ENCODE measurements around the gene ZAR1L.

GRCh38 chr13:32309312-32310133 is 5.6 kb downstream of the ZAR1L start:
- no peak for TF ChIP-seq THRB (CRISPR knock-in tag; conservative IDR thresholded peaks at IDR 0.05)
- no peak for TF ChIP-seq SLC30A9 (CRISPR knock-in tag; IDR thresholded peaks at IDR 0.05)
- no peak for TF ChIP-seq FOXK2 (conservative IDR thresholded peaks at IDR 0.05 in 1 of 2, IDR thresholded peaks at IDR 0.05 in 1 of 2; ENCODE audit: low read depth in 2 of 2)
- no peak for TF ChIP-seq BHLHE40 (IDR thresholded peaks at IDR 0.05; ENCODE audit: low read length)
- no peak for TF ChIP-seq SAP30 (IDR thresholded peaks at IDR 0.05; ENCODE audit: borderline replicate concordance, insufficient read depth, low read depth, low read length, poor library complexity, severe bottlenecking)
- no peak for TF ChIP-seq ZNF445 (CRISPR knock-in tag; IDR thresholded peaks at IDR 0.05; ENCODE audit: low read depth)
- TF ChIP-seq RCOR1 (IDR thresholded peaks at IDR 0.05; ENCODE audit: borderline replicate concordance in 1 of 2, low read depth in 2 of 2, low read length in 2 of 2): no peak
- no peak for TF ChIP-seq ZNF830 (CRISPR knock-in tag; IDR thresholded peaks at IDR 0.05)
- TF ChIP-seq BCOR (IDR thresholded peaks at IDR 0.05): no peak
- TF ChIP-seq RREB1 (CRISPR knock-in tag; IDR thresholded peaks at IDR 0.05): no peak
- TF ChIP-seq KDM1A (IDR thresholded peaks at IDR 0.05): no peak
- TF ChIP-seq PRPF4 (IDR thresholded peaks at IDR 0.05; ENCODE audit: insufficient read depth, low read depth, low read length, poor library complexity, severe bottlenecking): no peak

Measured in K562 (cell line).